Gastrocnemius medialis (tissue), 4 donors: Measurements from ENCODE around the gene POU5F2. TPM values are rescaled to one million over a fixed set of nuclear protein-coding genes. Genes with fewer than 3 reads are reported as not detected.

Source experiments
- ATAC-seq, 2 donors: fragments of 150-250 bp; one replicate each; pipeline ENCODE4 v1.9.1; 2016
- DNase-seq, 2 donors: peaks; one replicate each; pipeline ENCODE4 v3.0.0-alpha.2; 2019
- H3K27ac ChIP-seq, 4 donors: fragments of 200-600 bp; sonication (generic); 1 replicate in 1 of 4; 2 replicates in 3 of 4; pipeline ENCODE4 v1.5.1; 2016 to 2018; ENCODE audit warnings: mild to moderate bottlenecking in 2 of 4, moderate library complexity in 1 of 4
- H3K27me3 ChIP-seq, 3 donors: fragments of 200-600 bp; sonication (generic) in 2 of 3; 1 replicate in 1 of 3; 2 replicates in 2 of 3; pipeline versions ENCODE4 v1.5.1 to v1.6.0; 2016 to 2019; ENCODE audit warnings: mild to moderate bottlenecking in 1 of 3, moderate library complexity in 1 of 3
- H3K36me3 ChIP-seq, 2 donors: fragments of 200-600 bp; sonication (generic) in 1 of 2; one replicate each; pipeline ENCODE4 v1.5.1; 2017 to 2018
- H3K4me1 ChIP-seq, 2 donors: fragments of 200-600 bp; sonication (generic) in 1 of 2; one replicate each; pipeline ENCODE4 v1.5.1; 2016 to 2017; ENCODE audit warnings: mild to moderate bottlenecking in 2 of 2
- H3K4me3 ChIP-seq, 4 donors: fragments of 200-600 bp; sonication (generic) in 3 of 4; 1 replicate in 1 of 4; 2 replicates in 3 of 4; pipeline ENCODE4 v1.5.1; 2016 to 2019; ENCODE audit warnings: mild to moderate bottlenecking in 2 of 4
- H3K9me3 ChIP-seq, 3 donors: fragments of 200-600 bp; sonication (generic) in 2 of 3; 1 replicate in 1 of 3; 2 replicates in 2 of 3; pipeline ENCODE4 v1.5.1; 2016 to 2019
- POLR2A ChIP-seq, 2 donors: fragments of 450-650 bp; IDR thresholded peaks; one replicate each; pipeline ENCODE4 v1.6.1; 2017; ENCODE audit warnings: antibody characterized with exemption in 2 of 2, mild to moderate bottlenecking in 2 of 2, moderate library complexity in 2 of 2
- in situ Hi-C, 4 donors: fragments of 200-750 bp; cut with MboI; loops; one replicate each; pipeline versions ENCODE4 v1.15.0 to v1.8.0; 2017; ENCODE audit warnings: low sequenced_read_pairs in 4 of 4
- intact Hi-C: fragments of 100-400 bp; cut with DNase I; formaldehyde crosslinking; loops from one replicate; pipeline ENCODE4 v1.15.1; 2023; ENCODE audit warnings: low total_unique reads
- total RNA-seq, 4 donors: library from RNA; depleted of rRNA; stranded (reverse); fragments of >200 nt; gene quantifications; one replicate each; pipeline versions ENCODE4 v1.1.0 to v1.2.3, GENCODE V29; 2016
- TF ChIP-seq, protein P1 (sequence below), 5 experiments: fragments of 450-650 bp in 3 of 5; fragments of 200-600 bp in 2 of 5; sonication (generic) in 2 of 5; IDR thresholded peaks in 4 of 5; conservative IDR thresholded peaks in 1 of 5; 1 replicate in 4 of 5; 2 replicates in 1 of 5; pipeline ENCODE4 v1.5.1; 2016 to 2019; ENCODE audit warnings: antibody characterized with exemption in 5 of 5, mild to moderate bottlenecking in 3 of 5, moderate library complexity in 3 of 5

POU5F2 gene
- total RNA-seq, 4 donors from 2014 or later, result 0.02 to 1.8 (median 0.03) TPM

DNA sequence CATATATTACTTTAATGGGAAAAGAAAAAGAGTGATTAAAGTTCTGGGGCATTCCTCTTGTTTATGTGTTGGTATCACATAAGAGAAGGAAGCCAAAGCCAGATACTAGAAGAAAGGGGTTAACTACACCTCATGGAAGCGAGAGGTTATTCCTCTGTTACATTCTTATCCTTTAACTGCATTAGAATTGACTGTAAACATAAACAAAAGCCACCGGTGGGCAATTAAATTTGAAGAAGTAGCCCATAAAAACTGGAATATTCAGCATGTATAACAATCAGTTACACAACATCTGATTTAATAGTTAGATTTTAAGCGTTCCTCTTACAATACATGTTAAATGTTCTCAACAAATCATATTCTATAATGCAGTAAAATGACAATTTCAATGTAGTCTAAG, 18.8 kb downstream of the POU5F2 start:
- Histone ChIP-seq H3K9me3 (no peaks in the 10 kb centered on the region), H3K36me3 (no peaks in the 10 kb centered on the region), H3K4me3 (no peak overlapping the region), H3K27ac (no peak overlapping the region), H3K4me1 (no peaks in the 10 kb centered on the region), H3K27me3 (no peaks in the 10 kb centered on the region)
- in situ Hi-C loops, result no loop called here
- DNase-seq, result no peak
- TF ChIP-seq, protein P1, sequence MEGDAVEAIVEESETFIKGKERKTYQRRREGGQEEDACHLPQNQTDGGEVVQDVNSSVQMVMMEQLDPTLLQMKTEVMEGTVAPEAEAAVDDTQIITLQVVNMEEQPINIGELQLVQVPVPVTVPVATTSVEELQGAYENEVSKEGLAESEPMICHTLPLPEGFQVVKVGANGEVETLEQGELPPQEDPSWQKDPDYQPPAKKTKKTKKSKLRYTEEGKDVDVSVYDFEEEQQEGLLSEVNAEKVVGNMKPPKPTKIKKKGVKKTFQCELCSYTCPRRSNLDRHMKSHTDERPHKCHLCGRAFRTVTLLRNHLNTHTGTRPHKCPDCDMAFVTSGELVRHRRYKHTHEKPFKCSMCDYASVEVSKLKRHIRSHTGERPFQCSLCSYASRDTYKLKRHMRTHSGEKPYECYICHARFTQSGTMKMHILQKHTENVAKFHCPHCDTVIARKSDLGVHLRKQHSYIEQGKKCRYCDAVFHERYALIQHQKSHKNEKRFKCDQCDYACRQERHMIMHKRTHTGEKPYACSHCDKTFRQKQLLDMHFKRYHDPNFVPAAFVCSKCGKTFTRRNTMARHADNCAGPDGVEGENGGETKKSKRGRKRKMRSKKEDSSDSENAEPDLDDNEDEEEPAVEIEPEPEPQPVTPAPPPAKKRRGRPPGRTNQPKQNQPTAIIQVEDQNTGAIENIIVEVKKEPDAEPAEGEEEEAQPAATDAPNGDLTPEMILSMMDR (IDR thresholded peaks at IDR 0.05 in 4 of 5, conservative IDR thresholded peaks at IDR 0.05 in 1 of 5), result no peak
- TF ChIP-seq POLR2A (IDR thresholded peaks at IDR 0.05), result no peak
- no peak for ATAC-seq
- intact Hi-C loops, result no loop called here

DNA sequence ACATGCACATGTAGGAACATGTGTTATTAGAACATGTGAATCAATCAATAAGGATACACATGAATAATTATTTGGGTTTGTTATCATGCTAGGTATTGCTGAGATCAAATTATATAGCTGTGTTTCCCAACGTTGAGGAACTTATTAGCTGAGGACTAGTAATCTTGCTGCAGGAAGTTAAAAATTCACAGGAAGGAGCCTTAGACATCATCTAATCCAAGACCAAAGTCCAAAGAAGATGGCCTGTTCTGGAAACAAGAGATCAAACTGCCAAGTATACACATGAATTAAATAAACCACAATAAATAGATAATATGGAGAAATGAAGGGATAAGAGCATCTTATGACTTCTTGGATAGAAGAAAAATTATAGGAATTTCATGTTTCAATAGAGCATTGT, 19.9 kb downstream of the POU5F2 start:
- no peaks in the 10 kb centered on the region for H3K9me3 ChIP-seq
- H3K27ac ChIP-seq, result no peak overlapping the region
- no peaks in the 10 kb centered on the region for H3K4me1 ChIP-seq
- in situ Hi-C loops (no loop called here), intact Hi-C loops (no loop called here)
- no peaks in the 10 kb centered on the region for H3K27me3 ChIP-seq
- no peak overlapping the region for H3K4me3 ChIP-seq
- DNase-seq, result no peak
- H3K36me3 ChIP-seq, result no peaks in the 10 kb centered on the region
- TF ChIP-seq POLR2A (IDR thresholded peaks at IDR 0.05), result no peak
- TF ChIP-seq, protein P1 (IDR thresholded peaks at IDR 0.05 in 4 of 5, conservative IDR thresholded peaks at IDR 0.05 in 1 of 5), result no peak
- ATAC-seq, result no peak

DNA sequence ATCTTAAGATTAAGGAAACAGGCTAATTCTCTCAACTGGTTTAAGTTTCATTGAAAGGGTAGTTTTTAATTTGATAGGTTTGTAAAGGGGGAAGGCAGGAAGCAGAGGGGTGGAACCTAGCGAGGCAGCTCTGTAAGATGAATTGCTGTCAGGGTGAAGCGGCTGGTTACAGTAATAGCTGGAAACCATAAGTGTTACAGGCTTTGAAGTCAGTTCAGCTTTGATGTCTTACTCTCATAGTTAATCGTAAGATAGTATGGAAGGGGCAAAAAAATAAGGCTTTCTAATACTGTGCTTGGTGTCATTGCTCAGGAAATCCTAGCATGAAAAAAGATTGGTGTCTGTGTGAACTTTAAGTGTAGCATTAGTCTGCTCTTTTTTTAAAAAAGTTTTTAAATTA, 20.3 kb downstream of the POU5F2 start:
- Histone ChIP-seq H3K36me3 (no peaks in the 10 kb centered on the region), H3K4me3 (no peak overlapping the region), H3K9me3 (no peaks in the 10 kb centered on the region), H3K27me3 (no peaks in the 10 kb centered on the region), H3K4me1 (no peaks in the 10 kb centered on the region), H3K27ac (no peak overlapping the region)
- DNase-seq, result no peak
- intact Hi-C loops, result no loop called here
- no peak for ATAC-seq
- TF ChIP-seq, protein P1 (IDR thresholded peaks at IDR 0.05 in 4 of 5, conservative IDR thresholded peaks at IDR 0.05 in 1 of 5), result no peak
- no peak for TF ChIP-seq POLR2A (IDR thresholded peaks at IDR 0.05)
- in situ Hi-C loops, result no loop called here

DNA sequence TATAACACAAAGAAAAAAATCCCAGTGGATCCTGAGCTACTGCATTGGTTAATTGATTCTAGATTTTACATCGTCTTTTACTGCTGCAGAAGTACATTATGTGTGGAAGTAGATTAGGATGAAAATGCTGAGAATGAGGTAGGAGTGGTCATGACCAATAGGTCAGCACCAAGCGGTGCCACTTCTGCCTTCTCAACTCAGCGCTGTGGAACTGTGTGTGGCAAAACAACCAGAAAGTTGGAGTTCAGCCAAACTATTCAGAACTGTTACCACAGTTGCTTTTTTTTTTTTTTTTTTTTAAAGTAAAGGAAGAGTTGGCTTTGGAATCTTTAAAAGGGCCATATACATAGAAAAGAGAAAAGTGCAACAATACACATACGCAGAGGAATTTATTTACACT, 24.2 kb downstream of the POU5F2 start:
- Histone ChIP-seq H3K4me3 (no peak overlapping the region), H3K4me1 (no peaks in the 10 kb centered on the region), H3K9me3 (no peaks in the 10 kb centered on the region), H3K27ac (no peak overlapping the region), H3K36me3 (no peaks in the 10 kb centered on the region), H3K27me3 (no peaks in the 10 kb centered on the region)
- intact Hi-C loops, result no loop called here
- in situ Hi-C loops, result no loop called here
- TF ChIP-seq, protein P1 (IDR thresholded peaks at IDR 0.05 in 4 of 5, conservative IDR thresholded peaks at IDR 0.05 in 1 of 5), result no peak
- TF ChIP-seq POLR2A (IDR thresholded peaks at IDR 0.05), result no peak
- ATAC-seq (no peak), DNase-seq (no peak)

DNA sequence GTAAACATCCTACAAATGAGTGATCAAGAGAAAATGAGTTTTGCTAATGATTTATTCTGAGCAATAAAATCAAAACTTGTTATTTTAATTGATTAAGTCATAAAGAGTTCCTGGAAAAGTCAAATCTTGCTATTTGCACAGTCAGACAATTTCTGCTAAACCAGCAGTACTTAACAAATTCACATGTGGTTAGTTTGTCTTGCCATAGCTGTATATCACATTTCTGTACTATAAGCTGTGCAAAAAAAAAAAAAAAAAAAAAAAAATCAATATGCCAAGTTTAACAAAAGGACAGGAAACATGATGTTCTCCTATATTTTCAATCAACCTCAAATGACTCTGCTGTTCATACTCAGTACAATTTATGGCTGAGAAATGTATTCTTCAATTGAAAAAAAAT, 24.9 kb downstream of the POU5F2 start:
- in situ Hi-C loops, result no loop called here
- no peaks in the 10 kb centered on the region for H3K36me3 ChIP-seq
- intact Hi-C loops, result no loop called here
- no peaks in the 10 kb centered on the region for H3K4me1 ChIP-seq
- no peaks in the 10 kb centered on the region for H3K27me3 ChIP-seq
- DNase-seq (no peak), ATAC-seq (no peak)
- no peak for TF ChIP-seq POLR2A (IDR thresholded peaks at IDR 0.05)
- TF ChIP-seq, protein P1 (IDR thresholded peaks at IDR 0.05 in 4 of 5, conservative IDR thresholded peaks at IDR 0.05 in 1 of 5), result no peak
- H3K4me3 ChIP-seq, result no peak overlapping the region
- H3K9me3 ChIP-seq, result no peaks in the 10 kb centered on the region
- H3K27ac ChIP-seq, result no peak overlapping the region
